ENCODE measurements around the gene MPPED1.

GRCh38 chr22:43483669-43484068, 71.9 kb downstream of the MPPED1 start:
- no peak for TF ChIP-seq CTCF (conservative IDR thresholded peaks at IDR 0.05)
- no peak for TF ChIP-seq ZFX (IDR thresholded peaks at IDR 0.05)

Data from C4-2B (cell line).